Chondrocyte (in vitro differentiated cells): ENCODE data around the gene SF3A2. TPM values are rescaled to one million over a fixed set of nuclear protein-coding genes. Genes with fewer than 3 reads are reported as not detected.

Experiments used
- DNase-seq: peaks from one replicate; pipeline ENCODE4 v3.0.0; 2021; ENCODE audit warnings: mixed read lengths, low spot score
- H3K27ac Mint-ChIP-seq: one replicate; pipeline ENCODE4 v1.8.0; 2021; ENCODE audit warnings: mild to moderate bottlenecking, moderate library complexity, mixed read lengths; ENCODE audit not compliant: unreplicated experiment
- H3K27me3 Mint-ChIP-seq: 2 replicates; pipeline ENCODE4 v1.8.0; 2021; ENCODE audit warnings: low read depth, mixed read lengths
- H3K36me3 Mint-ChIP-seq: 2 replicates; pipeline ENCODE4 v1.8.0; 2021; ENCODE audit warnings: low read depth, mixed read lengths
- H3K4me1 Mint-ChIP-seq: 2 replicates; pipeline ENCODE4 v1.8.0; 2021; ENCODE audit warnings: low read depth, mild to moderate bottlenecking, mixed read lengths
- H3K4me3 Mint-ChIP-seq: one replicate; pipeline ENCODE4 v1.8.0; 2021; ENCODE audit warnings: mild to moderate bottlenecking, moderate library complexity, mixed read lengths; ENCODE audit not compliant: unreplicated experiment
- H3K9me3 Mint-ChIP-seq: 2 replicates; pipeline ENCODE4 v1.8.0; 2021; ENCODE audit warnings: low read depth, mixed read lengths
- CTCF ChIP-seq: fragments of 200-600 bp; sonication (generic); IDR thresholded peaks from 2 replicates; pipeline ENCODE4 v1.5.0; 2021; ENCODE audit warnings: antibody characterized with exemption, mild to moderate bottlenecking, moderate library complexity
- total RNA-seq: library from RNA; stranded (reverse); gene quantifications from 3 replicates; pipeline ENCODE4 v1.2.1, GENCODE V29; 2021

Gene SF3A2
- total RNA-seq, 1 donor from 2014 or later = 71.2 TPM

- DNase-seq = no peak
- peaks cover 4% of the 10 kb centered on the region for H3K4me1 Mint-ChIP-seq
- peaks cover 10% of the 10 kb centered on the region for H3K36me3 Mint-ChIP-seq
- no peaks in the 10 kb centered on the region for H3K27me3 Mint-ChIP-seq
- H3K9me3 Mint-ChIP-seq = no peaks in the 10 kb centered on the region
- no peak for TF ChIP-seq CTCF
- no peak overlapping the region for H3K4me3 Mint-ChIP-seq
- no peak overlapping the region for H3K27ac Mint-ChIP-seq
Measured at GRCh38 chr19:2227415-2228156, 9.0 kb upstream of the SF3A2 start.

- H3K4me1 Mint-ChIP-seq = peaks cover 4% of the 10 kb centered on the region
- no peak for DNase-seq
- peaks cover 10% of the 10 kb centered on the region for H3K36me3 Mint-ChIP-seq
- TF ChIP-seq CTCF = no peak
- H3K27ac Mint-ChIP-seq = peak overlapping the region; percentile 65
- H3K27me3 Mint-ChIP-seq = no peaks in the 10 kb centered on the region
- H3K9me3 Mint-ChIP-seq = no peaks in the 10 kb centered on the region
- H3K4me3 Mint-ChIP-seq = no peak overlapping the region
Measured at GRCh38 chr19:2228157-2229030, 8.2 kb upstream of the SF3A2 start.

GRCh38 chr19:2229103-2230032 is 7.3 kb upstream of the SF3A2 start:
- Mint-ChIP-seq H3K9me3 (no peaks in the 10 kb centered on the region), H3K27ac (peak overlapping the region; percentile 65), H3K4me3 (no peak overlapping the region), H3K27me3 (no peaks in the 10 kb centered on the region), H3K4me1 (peaks cover 8% of the 10 kb centered on the region), H3K36me3 (peaks cover 9% of the 10 kb centered on the region)
- no peak for DNase-seq
- TF ChIP-seq CTCF = no peak

GRCh38 chr19:2230033-2230531 is 6.5 kb upstream of the SF3A2 start:
- Mint-ChIP-seq H3K27ac (no peak overlapping the region), H3K4me3 (no peak overlapping the region), H3K9me3 (no peaks in the 10 kb centered on the region), H3K27me3 (no peaks in the 10 kb centered on the region), H3K36me3 (peaks cover 9% of the 10 kb centered on the region), H3K4me1 (peaks cover 15% of the 10 kb centered on the region)
- TF ChIP-seq CTCF = no peak
- no peak for DNase-seq
